GM18519 (cell line): ENCODE measurements around the gene PRKN.

ENCODE experiments used
- ATAC-seq: cut with Tn5 transposase; IDR thresholded peaks from one replicate; pipeline ENCODE4 v1.9.1; 2021; ENCODE audit warnings: mild to moderate bottlenecking, moderate library complexity; ENCODE audit not compliant: unreplicated experiment, low FRiP score

Gene PRKN

DNA sequence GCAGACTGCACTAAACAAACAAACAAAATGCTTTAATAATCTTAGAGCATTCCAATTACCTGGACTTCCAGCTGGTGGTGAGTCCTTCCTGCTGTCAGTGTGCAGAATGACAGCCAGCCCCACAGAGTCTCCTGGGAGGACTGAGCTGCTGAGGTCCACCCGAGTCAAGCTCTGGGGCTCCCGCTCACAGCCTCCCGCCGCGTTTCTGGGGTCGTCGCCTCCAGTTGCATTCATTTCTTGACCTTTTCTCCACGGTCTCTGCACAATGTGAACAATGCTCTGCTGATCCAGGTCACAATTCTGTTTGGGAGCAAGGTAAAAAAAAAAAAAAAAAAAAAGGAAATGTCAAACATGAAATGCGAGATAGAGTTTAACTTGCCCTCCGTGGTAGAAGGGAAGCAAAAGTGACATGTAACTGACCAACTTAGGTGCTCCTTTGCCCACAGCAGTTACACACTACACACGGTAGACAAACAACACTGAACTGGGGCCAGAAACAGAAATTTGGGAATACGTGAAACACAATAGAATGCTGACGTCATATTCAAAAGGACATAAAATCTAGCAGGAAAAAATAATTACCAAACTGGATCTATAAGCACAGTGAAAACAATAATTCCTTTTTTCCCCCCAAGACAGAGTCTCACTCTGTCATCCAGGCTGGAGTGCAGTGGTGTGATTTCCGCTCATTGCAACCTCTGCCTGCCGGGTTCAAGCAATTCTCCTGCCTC lies 464.9 kb downstream of the PRKN start:
- ATAC-seq, result no peak

DNA sequence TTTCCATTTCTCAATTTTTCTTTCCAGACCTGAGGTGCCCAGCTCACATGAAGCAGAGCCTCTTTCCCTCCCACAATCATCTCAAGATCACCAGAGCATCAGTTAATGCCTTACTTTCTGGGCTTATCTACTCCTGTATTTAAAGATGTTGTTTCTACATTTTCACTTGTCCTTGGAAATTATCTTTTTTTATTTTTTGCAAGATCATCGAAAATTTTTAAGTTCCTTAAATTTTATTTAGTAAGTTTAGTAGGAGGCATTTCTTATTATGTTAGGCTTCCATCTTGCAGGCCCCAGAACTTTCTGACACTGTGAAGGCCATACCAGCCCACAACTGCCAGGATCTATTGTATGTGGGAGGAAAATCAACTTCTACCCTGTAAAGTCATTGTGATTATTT lies 466.0 kb downstream of the PRKN start:
- ATAC-seq, result no peak

DNA sequence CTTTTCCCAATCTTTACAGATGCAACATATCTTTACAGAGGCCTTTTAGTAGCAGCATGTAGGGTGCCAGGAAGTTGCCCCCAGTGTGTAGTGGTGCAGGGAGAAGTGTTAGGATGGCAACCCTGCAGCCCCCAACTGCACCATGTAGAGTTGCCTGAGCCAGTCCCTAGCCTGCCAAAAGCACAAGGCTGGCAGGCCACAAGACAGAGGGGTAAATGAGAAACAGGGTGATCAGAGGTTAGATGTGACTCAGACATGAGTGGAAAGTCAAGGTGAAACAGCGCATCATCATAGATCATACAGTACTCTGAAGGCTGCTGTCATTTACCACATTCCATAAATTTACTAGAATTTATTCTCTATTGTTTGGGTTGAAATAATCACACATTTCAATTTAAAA lies 467.5 kb downstream of the PRKN start:
- no peak for ATAC-seq

DNA sequence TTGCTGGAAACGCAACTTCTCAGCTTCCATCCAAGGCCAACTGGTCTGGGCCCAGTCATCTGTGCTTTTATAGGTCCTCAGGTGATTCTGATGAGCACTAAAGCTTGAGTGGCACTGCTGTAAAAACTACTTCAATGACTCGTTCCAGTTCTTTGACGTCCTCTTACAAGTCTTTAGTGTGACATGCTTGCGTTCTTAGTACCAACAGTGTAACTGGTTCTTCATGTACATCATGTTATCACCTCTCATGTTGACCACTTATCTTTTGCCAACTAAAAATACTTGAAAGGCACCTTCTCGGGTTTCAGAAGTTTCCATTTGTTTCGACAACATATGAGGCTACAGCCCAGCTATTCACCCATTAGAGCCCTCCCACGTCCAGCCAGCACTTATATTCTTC lies 468.9 kb downstream of the PRKN start:
- no peak for ATAC-seq

DNA sequence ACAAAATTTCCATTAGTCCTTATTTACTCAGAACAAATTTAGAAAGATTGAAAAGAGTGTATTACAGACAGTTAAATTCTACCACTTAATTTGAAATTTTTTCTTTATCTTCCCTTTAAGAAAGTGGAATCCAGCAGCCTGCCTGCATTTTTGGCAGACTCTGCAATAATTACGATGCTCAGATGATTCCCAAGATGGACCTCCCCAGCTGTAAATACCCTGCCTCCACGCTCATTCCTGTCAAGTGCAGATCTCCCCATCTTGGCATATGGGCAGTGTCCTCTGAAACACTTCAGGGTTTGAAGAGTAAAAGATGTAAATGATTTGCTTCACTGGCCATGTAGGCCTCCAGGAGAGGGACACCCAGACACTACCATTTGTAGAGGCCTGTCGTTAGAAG lies 471.2 kb downstream of the PRKN start:
- no peak for ATAC-seq

DNA sequence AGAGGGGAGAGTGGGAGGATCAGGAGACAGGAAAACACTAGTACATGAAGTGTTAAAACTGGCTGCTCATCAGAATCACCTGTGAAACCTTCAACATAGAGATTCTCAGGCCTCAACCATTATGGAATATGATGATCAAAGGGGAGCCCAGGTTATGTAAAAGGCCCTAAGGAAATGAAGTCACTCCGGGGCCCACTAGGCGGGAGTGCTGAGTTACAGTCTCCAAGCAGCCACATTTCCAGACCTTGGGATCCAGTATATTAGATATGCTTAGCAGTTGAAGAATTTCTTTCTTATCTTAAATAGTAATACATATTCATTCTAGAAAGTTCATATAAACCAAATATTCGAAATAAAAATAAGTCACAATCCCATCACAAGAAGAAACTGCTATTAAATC lies 476.3 kb downstream of the PRKN start:
- no peak for ATAC-seq

DNA sequence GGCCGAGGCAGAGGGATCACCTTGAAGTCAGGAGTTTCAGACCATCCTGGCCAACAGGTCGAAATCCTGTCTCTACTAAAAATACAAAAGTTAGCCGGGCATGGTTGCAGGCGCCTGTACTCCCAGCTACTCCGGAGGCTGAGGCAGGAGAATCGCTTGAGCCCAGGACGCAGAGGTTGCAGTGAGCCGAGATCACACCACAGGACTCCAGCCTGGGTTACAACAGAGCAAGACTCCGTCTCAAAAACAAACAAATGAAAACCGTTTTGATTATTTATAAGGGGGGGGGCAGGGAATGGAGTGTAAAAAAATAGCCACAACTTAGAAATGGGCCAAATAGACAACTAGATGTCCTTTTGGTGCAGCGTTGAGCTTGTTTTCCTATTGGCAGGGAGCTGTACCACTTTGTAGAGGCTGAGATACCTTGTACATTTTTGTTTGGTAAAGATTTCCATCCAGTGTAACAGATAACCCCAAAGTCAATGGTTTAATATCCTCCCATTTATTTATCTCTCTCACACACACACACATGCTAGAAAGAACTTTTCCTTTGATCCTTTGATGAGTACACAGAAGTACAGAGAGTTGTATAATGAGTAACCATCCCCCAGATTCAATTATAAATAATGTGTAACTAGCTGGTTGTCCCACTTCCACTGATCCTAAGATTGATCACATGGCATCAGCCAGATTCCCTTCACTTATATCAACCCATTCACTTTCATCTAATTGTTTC lies 477.5 kb downstream of the PRKN start:
- ATAC-seq, result no peak

DNA sequence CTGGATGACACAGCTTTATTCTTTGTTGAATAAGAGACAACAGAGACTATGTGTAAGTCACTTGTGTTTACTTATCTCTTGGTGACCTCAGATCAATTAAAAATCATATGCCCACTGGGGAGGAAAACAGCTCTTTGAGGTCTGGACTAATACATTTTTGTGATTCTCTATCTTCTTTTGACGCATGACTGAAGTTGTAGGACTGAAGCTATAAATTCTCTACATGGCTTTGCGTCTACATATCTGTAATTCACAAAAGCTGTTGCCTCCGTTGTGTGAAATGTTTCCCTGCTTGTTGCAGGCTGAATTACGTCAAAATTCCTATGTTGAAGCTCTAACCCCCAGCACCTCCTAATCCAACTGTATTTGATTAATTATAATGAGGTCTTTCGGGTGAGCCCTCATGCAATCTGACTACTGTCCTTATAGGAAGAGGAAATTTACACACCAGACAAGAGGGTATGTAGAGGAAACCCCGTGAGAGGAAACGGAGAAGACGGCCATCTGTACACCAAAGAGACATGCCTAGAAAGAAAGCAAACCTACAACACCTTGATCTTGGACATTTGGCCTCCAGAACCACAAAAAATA lies 481.6 kb downstream of the PRKN start:
- no peak for ATAC-seq

DNA sequence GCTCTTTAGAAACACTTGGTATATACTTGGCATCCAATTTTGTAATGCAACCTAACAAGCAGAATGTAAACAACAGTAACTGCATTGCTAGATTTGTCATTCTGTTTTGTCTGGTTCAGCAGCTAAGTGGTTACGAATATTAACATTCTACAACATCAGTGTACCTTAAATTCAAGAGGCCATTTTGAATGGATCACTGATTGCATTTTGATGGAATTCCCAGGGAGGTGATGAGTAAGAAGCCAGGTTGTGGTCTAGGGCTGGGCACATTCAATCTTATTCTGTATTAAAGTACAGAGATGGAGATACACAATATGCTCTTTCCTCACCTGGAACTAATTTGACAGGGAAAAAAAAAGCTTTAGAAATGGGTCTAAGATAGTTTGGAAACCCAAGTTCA lies 483.5 kb downstream of the PRKN start:
- no peak for ATAC-seq

DNA sequence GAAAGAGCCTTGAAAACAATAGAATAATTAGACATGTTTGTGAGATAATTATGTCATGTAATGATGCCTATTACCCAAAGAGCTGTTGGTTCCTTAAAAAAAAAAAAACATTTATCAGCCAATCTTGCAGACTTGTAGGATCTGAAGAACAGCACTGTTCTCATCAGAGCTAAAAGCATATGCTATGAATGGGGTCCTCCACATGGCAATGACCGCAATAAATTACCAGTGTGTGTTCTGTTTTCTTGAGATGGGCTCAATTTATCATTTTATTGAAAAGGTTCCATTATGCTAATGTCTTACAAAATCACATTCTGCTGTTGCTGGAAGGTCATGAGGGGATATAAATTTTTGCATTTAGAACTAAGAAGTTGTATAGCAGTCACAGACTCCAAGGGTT lies 484.7 kb downstream of the PRKN start:
- no peak for ATAC-seq

DNA sequence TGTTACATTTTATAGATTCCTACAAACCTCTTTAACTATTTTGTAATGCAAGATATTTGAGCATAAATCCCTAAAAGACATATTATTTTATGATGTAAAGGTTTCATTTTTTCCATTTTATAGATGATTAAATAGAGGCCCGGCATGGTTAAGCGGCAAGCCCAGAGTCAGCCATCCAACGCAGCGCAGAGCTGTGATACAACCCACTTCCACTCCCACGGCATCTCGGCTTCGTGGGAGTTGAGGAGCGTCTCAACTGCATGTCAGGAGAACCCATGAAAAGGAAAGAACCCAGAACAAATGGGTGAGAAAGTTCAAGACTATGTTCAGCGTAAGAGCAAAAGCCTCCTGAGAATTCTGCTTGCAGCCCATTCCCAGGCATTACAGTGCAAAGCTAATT lies 488.2 kb downstream of the PRKN start:
- ATAC-seq, result no peak

DNA sequence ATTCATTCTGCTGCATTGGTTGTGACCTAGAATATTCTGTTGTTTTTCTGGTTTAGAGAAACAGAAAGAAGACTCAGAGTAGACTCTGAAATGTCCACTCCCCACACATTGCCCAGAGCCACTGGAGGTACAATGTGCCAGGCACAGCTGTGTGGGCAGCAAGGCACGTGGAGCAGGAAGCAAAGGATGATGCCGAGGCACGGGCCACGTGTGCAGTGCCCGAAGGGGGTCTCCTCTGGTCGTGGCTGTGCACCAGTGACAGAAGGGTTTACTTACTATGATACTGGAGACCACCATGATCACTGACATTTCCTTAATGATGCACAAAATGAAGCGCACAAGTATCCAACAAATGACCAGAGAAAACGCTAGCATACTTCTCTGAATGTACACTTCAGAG lies 488.9 kb downstream of the PRKN start:
- ATAC-seq, result no peak

DNA sequence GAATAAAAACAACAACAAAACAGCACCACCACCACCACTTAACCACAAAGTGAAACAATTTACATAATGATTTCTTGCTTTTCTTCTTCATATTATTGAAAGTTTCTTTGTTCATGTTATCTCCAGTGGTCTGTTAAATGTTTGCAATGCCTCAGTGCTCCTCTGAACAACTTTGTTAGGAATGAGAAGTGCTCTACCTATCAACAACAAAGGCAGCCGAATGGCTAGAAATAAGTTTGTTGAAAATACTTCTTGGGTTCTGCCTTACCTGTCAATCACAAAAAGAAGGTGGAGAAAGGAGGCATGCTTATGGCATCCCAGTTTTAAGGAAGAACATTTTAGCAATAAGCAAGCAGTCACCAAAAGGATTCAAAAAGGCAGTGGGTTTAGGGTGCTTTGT lies 490.2 kb downstream of the PRKN start:
- ATAC-seq, result no peak

DNA sequence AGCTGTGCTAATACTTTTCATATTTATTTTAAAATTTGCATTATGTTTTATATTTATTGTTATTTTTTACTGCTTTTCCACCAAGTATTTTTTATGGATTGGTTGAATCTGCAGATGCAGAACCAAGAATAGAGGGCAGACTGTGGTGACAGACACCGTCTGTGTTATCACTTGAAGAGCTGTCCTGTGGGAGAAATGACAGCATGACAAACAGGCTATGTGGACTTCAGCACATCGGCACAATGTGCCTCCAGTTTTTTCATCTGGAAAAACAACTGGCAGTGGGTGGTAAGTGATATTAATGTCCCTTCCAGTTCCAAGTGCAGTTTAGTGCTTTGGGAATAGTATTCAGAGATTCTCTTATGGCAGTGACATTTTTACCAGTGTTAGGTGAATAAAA lies 492.9 kb downstream of the PRKN start:
- no peak for ATAC-seq

DNA sequence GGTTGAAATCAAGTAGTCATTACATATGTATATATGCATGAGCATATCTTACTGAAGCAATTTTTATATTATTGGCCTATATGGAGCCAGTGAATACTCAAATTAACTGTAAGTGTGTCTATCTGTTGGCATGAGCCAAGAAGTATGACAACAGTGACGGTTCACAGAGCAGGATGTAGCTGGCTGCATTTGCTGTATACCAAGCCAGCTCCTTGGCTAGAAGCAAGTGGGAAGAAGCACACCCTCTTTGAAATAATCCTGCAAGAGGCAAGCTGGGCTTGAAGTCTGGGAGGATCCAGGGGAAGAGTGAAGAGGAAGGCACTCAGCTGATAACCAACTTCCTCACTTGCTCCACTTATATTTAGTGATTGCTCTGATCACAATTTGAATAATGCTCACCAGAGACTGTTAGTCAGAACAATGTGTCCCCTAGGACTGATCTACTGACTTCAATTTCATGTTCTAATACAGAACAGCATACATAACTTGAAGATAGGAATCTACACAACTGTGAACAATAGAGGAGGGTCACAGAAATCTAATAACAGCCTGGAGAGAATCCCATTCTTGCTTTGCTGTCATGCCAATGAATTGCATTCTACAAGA lies 497.3 kb downstream of the PRKN start:
- ATAC-seq, result no peak

DNA sequence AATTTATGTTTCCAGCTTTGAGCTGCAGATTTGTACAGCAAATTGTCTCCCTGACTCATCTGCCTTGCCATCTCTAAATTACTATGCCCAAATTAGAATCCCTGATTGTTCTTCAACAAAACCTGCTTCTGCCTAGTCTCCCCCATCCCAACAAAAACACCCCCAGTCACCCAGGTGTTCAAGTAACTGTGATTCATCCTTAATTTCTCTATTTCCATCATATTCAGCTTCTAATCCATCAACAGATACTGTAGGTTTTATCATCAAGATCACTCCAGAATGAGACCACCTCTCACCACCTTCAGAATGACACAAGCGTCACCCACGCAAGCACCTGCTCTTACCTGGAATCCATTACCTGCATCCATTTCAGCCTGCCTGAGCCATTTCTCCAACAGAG lies 498.5 kb downstream of the PRKN start:
- ATAC-seq, result no peak

DNA sequence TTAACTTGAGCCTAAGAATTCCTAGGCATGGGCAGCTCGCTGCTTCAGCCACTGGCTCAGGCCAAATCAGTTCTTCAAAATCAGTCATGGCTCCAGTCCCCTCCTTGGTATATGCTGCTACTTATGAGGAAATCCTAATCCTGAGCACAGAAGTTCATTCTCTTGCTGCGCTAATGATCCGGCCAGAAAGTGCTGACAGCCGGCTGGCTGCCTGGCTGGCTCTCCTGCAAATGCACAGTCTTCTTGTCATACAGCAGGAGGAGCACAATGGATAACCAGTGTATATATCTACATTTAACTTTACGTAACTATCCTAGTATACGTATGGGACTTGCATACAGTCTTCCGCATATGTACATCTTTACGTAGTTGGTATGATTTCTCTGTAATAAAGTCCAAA lies 500.8 kb downstream of the PRKN start:
- ATAC-seq, result no peak

DNA sequence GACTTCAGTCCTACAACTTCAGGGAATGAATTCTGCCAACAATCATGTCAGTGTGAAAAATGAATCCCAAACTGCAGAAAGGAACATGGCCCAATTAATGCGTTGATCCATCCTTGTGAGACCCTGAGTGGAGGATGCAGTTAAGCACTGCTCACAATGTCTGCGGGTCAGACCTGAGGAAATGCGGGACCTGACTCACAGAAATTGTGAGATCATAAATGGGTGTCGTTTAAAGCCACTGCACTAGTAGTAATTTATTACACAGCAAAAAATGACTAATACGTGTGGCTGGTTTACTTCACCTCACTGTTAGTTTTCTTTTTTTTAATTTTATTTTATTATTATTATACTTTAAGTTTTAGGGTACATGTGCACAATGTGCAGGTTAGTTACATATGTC lies 505.0 kb downstream of the PRKN start:
- no peak for ATAC-seq

DNA sequence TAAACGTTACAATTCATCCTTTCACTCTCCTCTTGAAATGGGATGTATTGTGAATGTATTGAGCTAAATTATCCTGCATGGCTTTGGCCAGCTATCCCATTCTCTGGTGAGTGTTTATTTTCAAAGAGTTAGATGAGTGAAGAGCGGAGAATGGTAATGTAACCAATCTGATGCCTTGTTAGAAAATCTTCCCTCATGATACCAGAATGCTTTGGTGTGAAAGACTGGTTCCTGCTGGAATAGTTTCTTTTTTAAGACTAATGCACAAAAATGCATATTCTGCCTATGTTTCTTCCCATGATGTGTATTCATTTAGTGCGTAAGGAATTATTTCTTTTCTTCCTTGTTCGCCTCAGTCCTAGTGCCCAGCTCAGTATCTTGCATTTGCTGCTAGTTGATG lies 506.7 kb downstream of the PRKN start:
- ATAC-seq, result no peak

DNA sequence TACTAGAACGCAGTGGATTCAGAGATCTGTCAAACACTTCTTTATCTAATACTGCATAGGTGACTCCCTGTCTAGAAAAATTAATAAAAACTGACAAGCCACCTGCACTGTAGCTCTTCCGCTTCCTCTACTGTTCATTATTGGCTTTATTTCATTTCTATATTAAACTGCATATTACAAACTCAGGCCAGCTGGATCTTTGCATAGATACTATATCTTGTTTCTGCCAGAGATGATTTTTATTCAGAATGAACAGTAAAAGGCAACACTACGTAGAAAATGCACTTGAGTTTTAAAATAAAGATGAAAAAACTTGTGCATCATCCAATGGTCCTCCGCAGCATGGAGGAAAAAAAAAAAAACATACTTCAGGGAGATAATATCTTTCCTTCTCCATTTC lies 508.3 kb downstream of the PRKN start:
- no peak for ATAC-seq

DNA sequence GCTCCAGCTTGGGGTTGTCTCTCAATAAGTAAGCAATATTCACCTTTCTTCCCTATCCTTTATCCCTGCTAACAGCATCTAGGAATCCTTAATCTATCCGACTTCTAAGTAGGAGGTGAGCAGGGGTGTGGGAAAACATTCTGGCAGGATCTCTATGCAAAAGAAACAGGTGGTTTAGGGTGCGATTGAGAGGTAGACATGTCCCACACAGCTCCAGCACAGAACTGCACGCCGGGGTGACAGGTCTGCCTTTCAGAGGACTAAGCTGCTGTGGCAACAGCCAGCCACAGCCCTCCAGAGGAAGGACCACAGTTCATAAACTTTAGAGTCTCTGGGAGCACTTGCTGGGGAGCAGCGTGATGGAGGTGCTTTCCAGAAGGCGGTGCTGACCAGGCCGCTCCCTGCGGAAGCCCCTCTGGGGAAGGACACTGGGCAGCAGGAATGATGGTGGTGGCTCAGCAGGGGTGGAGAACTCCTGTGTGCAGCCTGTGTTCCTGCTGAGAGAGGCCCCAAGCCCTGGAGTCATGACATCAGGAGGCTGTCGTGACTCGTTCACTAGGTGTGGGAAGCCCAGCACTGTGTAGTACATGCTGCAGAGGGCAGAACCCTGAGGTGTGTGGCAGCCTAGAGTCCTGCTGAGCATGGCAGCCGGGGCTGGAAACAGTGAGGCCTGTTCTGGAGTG lies 509.6 kb downstream of the PRKN start:
- ATAC-seq, result no peak
